CD4-positive, alpha-beta T cell treated with Interleukin-17A for 4 hours (primary cell): ENCODE results near the gene CALB2.

Source experiments
- DNase-seq: peaks from one replicate; pipeline ENCODE4 v3.0.0-alpha.2; 2020; ENCODE audit warnings: mixed read lengths

CALB2 gene

GRCh38 chr16:71399801-71400563 lies 41.5 kb downstream of the CALB2 start:
- no peak for DNase-seq

GRCh38 chr16:71402007-71402406 lies 43.5 kb downstream of the CALB2 start:
- DNase-seq: no peak

- no peak for DNase-seq
Measured at GRCh38 chr16:71402674-71403073, 44.2 kb downstream of the CALB2 start.

GRCh38 chr16:71404364-71404763 lies 45.8 kb downstream of the CALB2 start:
- no peak for DNase-seq

GRCh38 chr16:71406316-71406715 lies 47.8 kb downstream of the CALB2 start:
- DNase-seq: no peak

GRCh38 chr16:71406724-71407123 lies 48.2 kb downstream of the CALB2 start:
- DNase-seq: no peak

GRCh38 chr16:71407731-71408130 lies 49.2 kb downstream of the CALB2 start:
- no peak for DNase-seq

- no peak for DNase-seq
Measured at GRCh38 chr16:71408536-71408935, 50.0 kb downstream of the CALB2 start.

- DNase-seq: no peak
Measured at GRCh38 chr16:71409011-71409775, 50.7 kb downstream of the CALB2 start.

- no peak for DNase-seq
Measured at GRCh38 chr16:71410146-71410545, 51.6 kb downstream of the CALB2 start.

GRCh38 chr16:71412270-71413160 lies 54.0 kb downstream of the CALB2 start:
- DNase-seq: peak; percentile 79

GRCh38 chr16:71413341-71413740 lies 54.8 kb downstream of the CALB2 start:
- no peak for DNase-seq

GRCh38 chr16:71414038-71414437 lies 55.5 kb downstream of the CALB2 start:
- no peak for DNase-seq

GRCh38 chr16:71421911-71422310 lies 63.4 kb downstream of the CALB2 start:
- peak; percentile 10 for DNase-seq

GRCh38 chr16:71423016-71423415 lies 64.5 kb downstream of the CALB2 start:
- DNase-seq: no peak

- DNase-seq: no peak
Measured at GRCh38 chr16:71423865-71424264, 65.3 kb downstream of the CALB2 start.

GRCh38 chr16:71424626-71425025 lies 66.1 kb downstream of the CALB2 start:
- DNase-seq: no peak

- no peak for DNase-seq
Measured at GRCh38 chr16:71425746-71426068, 67.2 kb downstream of the CALB2 start.

GRCh38 chr16:71426069-71426879 lies 67.8 kb downstream of the CALB2 start:
- DNase-seq: peak; percentile 13

GRCh38 chr16:71426880-71427615 lies 68.5 kb downstream of the CALB2 start:
- no peak for DNase-seq

- DNase-seq: no peak
Measured at GRCh38 chr16:71428385-71428784, 69.9 kb downstream of the CALB2 start.

- no peak for DNase-seq
Measured at GRCh38 chr16:71428883-71429282, 70.4 kb downstream of the CALB2 start.
